Stomach (tissue), 4 donors: ENCODE data around the gene TRIP4.

Experiments used
- EP300 ChIP-seq: sonication (generic); formaldehyde crosslinking; IDR thresholded peaks from one replicate; pipeline ENCODE4 v1.6.1; 2017; ENCODE audit warnings: antibody characterized with exemption
- POLR2A ChIP-seq, 4 donors: fragments of 450-650 bp; IDR thresholded peaks; one replicate each; pipeline ENCODE4 v1.6.1; 2016; ENCODE audit warnings: antibody characterized with exemption in 4 of 4, control low read depth in 2 of 4, mild to moderate bottlenecking in 1 of 4, moderate library complexity in 1 of 4
- POLR2AphosphoS5 ChIP-seq, 3 donors: sonication (generic); formaldehyde crosslinking; IDR thresholded peaks; one replicate each; pipeline ENCODE4 v1.6.1; 2016; ENCODE audit warnings: antibody characterized with exemption in 3 of 3
- TF ChIP-seq, protein P1 (sequence below), 7 experiments: fragments of 450-650 bp in 4 of 7; fragments of 200-600 bp in 3 of 7; sonication (generic) in 3 of 7; IDR thresholded peaks; one replicate each; pipeline ENCODE4 v1.5.1; 2016 to 2019; ENCODE audit warnings: antibody characterized with exemption in 7 of 7, control low read depth in 2 of 7, mild to moderate bottlenecking in 1 of 7

DNA sequence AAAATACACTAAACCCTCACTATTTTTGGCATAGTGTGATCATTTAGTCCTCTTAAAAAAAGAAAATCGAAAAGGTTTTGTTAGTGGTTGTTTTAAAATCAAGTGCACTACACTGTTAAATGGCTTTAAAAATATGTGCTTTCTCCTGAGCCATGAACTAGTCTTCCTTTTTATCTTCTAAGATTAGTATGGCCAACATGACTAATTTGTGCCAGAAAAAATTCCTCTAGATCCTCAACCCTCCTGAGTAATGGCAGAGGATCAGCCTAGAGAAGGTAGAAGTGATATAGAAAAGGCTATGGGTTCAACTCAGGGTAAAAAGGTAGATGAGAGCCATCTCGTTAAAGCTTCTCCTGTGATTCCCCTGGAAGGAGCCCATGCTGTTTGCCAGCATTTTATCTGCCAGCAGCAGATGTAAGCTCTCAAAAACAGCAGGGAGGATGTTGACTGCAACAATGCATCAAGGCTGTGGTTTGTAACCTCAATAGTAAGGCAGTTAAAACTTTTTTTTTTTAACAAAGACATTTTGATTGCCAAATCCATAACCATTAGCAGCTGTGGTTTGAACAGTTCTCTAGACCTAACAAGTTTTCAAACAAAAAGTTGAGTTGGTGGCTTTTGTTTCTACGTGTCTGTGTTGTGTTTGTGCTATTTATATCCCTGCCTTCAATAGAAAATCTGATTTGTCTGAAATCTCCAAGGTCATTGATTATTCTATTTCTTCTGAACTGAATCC, 42.5 kb downstream of the TRIP4 start:
- TF ChIP-seq, protein P1, sequence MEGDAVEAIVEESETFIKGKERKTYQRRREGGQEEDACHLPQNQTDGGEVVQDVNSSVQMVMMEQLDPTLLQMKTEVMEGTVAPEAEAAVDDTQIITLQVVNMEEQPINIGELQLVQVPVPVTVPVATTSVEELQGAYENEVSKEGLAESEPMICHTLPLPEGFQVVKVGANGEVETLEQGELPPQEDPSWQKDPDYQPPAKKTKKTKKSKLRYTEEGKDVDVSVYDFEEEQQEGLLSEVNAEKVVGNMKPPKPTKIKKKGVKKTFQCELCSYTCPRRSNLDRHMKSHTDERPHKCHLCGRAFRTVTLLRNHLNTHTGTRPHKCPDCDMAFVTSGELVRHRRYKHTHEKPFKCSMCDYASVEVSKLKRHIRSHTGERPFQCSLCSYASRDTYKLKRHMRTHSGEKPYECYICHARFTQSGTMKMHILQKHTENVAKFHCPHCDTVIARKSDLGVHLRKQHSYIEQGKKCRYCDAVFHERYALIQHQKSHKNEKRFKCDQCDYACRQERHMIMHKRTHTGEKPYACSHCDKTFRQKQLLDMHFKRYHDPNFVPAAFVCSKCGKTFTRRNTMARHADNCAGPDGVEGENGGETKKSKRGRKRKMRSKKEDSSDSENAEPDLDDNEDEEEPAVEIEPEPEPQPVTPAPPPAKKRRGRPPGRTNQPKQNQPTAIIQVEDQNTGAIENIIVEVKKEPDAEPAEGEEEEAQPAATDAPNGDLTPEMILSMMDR (IDR thresholded peaks at IDR 0.05), result no peak
- TF ChIP-seq POLR2AphosphoS5 (IDR thresholded peaks at IDR 0.05), result peak in 2 of 3 donors; percentile 6 to 28
- TF ChIP-seq POLR2A (IDR thresholded peaks at IDR 0.05), result no peak
- no peak for TF ChIP-seq EP300
